ENCODE results near the gene ARF6.
"Not testable (repeated sequence)": the region's sequence is repeated elsewhere in the genome, so short reads cannot be mapped to it uniquely, and the experiment has no call there.

The ARF6 gene

DNA sequence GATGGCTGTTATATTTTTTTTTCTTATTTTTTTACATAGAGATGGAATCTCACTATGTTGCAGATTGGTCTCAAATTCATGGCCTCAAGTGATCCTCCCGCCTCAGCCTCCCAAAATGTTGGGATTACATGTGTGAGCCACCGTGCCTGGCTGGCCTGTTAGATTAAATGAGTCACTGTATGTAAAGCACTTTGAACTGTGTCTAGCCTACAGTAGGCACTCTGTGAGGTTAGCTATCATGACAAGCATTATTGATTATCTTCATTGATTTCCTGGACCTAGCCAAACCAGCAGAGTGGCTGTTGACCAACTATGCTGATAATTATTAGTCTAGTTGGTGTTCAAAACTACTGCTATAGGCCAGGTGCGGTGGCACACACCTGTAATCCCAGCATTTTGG lies 42.6 kb downstream of the ARF6 start:
- ATAC-seq = no peak
- TF ChIP-seq ESRRG (CRISPR knock-in tag; IDR thresholded peaks at IDR 0.05) (no peak), OSR1 (CRISPR knock-in tag; IDR thresholded peaks at IDR 0.05) (no peak), SNAI2 (CRISPR knock-in tag; IDR thresholded peaks at IDR 0.05) (no peak), CSDC2 (CRISPR knock-in tag; IDR thresholded peaks at IDR 0.05) (no peak), GLIS3 (CRISPR knock-in tag; IDR thresholded peaks at IDR 0.05) (no peak), PPARA (CRISPR knock-in tag; IDR thresholded peaks at IDR 0.05; ENCODE audit: borderline replicate concordance) (no peak), ZC3H10 (CRISPR knock-in tag; IDR thresholded peaks at IDR 0.05) (no peak), BACH2 (CRISPR knock-in tag; IDR thresholded peaks at IDR 0.05; ENCODE audit: borderline replicate concordance) (no peak), ARNTL (CRISPR knock-in tag; IDR thresholded peaks at IDR 0.05; ENCODE audit: borderline replicate concordance, low read depth) (no peak), ZNF8 (CRISPR knock-in tag; IDR thresholded peaks at IDR 0.05) (no peak), ISL1 (CRISPR knock-in tag; IDR thresholded peaks at IDR 0.05) (no peak)
- TF ChIP-seq, protein P1, sequence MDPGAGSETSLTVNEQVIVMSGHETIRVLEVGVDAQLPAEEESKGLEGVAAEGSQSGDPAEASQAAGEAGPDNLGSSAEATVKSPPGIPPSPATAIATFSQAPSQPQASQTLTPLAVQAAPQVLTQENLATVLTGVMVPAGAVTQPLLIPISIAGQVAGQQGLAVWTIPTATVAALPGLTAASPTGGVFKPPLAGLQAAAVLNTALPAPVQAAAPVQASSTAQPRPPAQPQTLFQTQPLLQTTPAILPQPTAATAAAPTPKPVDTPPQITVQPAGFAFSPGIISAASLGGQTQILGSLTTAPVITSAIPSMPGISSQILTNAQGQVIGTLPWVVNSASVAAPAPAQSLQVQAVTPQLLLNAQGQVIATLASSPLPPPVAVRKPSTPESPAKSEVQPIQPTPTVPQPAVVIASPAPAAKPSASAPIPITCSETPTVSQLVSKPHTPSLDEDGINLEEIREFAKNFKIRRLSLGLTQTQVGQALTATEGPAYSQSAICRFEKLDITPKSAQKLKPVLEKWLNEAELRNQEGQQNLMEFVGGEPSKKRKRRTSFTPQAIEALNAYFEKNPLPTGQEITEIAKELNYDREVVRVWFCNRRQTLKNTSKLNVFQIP (CRISPR knock-in tag; IDR thresholded peaks at IDR 0.05; ENCODE audit: borderline replicate concordance, low read depth) = no peak
- TF ChIP-seq, protein P2, sequence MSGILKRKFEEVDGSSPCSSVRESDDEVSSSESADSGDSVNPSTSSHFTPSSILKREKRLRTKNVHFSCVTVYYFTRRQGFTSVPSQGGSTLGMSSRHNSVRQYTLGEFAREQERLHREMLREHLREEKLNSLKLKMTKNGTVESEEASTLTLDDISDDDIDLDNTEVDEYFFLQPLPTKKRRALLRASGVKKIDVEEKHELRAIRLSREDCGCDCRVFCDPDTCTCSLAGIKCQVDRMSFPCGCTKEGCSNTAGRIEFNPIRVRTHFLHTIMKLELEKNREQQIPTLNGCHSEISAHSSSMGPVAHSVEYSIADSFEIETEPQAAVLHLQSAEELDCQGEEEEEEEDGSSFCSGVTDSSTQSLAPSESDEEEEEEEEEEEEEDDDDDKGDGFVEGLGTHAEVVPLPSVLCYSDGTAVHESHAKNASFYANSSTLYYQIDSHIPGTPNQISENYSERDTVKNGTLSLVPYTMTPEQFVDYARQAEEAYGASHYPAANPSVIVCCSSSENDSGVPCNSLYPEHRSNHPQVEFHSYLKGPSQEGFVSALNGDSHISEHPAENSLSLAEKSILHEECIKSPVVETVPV (CRISPR knock-in tag; IDR thresholded peaks at IDR 0.05) = no peak
- TF ChIP-seq, protein P3, sequence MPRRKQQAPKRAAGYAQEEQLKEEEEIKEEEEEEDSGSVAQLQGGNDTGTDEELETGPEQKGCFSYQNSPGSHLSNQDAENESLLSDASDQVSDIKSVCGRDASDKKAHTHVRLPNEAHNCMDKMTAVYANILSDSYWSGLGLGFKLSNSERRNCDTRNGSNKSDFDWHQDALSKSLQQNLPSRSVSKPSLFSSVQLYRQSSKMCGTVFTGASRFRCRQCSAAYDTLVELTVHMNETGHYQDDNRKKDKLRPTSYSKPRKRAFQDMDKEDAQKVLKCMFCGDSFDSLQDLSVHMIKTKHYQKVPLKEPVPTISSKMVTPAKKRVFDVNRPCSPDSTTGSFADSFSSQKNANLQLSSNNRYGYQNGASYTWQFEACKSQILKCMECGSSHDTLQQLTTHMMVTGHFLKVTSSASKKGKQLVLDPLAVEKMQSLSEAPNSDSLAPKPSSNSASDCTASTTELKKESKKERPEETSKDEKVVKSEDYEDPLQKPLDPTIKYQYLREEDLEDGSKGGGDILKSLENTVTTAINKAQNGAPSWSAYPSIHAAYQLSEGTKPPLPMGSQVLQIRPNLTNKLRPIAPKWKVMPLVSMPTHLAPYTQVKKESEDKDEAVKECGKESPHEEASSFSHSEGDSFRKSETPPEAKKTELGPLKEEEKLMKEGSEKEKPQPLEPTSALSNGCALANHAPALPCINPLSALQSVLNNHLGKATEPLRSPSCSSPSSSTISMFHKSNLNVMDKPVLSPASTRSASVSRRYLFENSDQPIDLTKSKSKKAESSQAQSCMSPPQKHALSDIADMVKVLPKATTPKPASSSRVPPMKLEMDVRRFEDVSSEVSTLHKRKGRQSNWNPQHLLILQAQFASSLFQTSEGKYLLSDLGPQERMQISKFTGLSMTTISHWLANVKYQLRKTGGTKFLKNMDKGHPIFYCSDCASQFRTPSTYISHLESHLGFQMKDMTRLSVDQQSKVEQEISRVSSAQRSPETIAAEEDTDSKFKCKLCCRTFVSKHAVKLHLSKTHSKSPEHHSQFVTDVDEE (CRISPR knock-in tag; IDR thresholded peaks at IDR 0.05) = no peak
- TF ChIP-seq, protein P4, sequence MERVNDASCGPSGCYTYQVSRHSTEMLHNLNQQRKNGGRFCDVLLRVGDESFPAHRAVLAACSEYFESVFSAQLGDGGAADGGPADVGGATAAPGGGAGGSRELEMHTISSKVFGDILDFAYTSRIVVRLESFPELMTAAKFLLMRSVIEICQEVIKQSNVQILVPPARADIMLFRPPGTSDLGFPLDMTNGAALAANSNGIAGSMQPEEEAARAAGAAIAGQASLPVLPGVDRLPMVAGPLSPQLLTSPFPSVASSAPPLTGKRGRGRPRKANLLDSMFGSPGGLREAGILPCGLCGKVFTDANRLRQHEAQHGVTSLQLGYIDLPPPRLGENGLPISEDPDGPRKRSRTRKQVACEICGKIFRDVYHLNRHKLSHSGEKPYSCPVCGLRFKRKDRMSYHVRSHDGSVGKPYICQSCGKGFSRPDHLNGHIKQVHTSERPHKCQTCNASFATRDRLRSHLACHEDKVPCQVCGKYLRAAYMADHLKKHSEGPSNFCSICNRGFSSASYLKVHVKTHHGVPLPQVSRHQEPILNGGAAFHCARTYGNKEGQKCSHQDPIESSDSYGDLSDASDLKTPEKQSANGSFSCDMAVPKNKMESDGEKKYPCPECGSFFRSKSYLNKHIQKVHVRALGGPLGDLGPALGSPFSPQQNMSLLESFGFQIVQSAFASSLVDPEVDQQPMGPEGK (CRISPR knock-in tag; IDR thresholded peaks at IDR 0.05; ENCODE audit: borderline replicate concordance) = no peak
- TF ChIP-seq, protein P5, sequence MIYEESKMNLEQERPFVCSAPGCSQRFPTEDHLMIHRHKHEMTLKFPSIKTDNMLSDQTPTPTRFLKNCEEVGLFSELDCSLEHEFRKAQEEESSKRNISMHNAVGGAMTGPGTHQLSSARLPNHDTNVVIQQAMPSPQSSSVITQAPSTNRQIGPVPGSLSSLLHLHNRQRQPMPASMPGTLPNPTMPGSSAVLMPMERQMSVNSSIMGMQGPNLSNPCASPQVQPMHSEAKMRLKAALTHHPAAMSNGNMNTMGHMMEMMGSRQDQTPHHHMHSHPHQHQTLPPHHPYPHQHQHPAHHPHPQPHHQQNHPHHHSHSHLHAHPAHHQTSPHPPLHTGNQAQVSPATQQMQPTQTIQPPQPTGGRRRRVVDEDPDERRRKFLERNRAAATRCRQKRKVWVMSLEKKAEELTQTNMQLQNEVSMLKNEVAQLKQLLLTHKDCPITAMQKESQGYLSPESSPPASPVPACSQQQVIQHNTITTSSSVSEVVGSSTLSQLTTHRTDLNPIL (CRISPR knock-in tag; IDR thresholded peaks at IDR 0.05; ENCODE audit: low read depth) = no peak

DNA sequence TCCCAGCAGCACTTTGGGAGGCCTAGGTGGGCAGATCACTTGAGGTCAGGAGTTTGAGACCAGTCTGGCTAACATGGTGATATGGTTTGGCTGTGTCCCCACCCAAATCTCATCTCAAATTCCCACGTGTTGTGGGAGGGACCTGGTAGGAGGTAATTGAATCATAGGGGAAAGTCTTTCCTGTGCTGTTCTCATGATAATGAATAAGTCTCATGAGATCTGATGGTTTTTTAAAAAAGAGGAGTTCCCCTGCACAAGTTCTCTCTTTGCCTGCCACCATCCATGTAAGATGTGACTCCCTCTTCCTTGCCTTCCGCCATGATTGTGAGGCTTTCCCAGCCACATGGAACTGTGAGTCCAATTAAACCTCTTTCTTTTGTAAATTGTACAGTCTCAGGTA lies 43.4 kb downstream of the ARF6 start:
- ATAC-seq = not testable (repeated sequence)

DNA sequence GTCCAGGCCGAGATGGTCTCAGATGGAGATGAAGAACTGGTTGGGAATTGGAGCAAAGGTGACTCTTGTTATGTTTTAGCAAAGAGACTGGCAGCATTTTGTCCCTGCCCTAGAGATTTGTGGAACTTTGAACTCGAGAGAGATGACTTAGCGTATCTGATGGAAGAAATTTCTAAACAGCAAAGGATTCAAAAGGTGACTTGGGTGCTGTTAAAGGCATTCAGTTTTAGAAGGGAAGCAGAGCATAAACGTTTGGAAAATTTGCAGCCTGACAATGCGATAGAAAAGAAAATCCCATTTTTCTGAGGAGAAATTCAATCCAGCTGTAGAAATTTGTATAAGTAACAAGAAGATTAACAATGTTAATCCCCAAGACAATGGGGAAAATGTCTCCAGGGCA lies 44.0 kb downstream of the ARF6 start:
- not testable (repeated sequence) for ATAC-seq

DNA sequence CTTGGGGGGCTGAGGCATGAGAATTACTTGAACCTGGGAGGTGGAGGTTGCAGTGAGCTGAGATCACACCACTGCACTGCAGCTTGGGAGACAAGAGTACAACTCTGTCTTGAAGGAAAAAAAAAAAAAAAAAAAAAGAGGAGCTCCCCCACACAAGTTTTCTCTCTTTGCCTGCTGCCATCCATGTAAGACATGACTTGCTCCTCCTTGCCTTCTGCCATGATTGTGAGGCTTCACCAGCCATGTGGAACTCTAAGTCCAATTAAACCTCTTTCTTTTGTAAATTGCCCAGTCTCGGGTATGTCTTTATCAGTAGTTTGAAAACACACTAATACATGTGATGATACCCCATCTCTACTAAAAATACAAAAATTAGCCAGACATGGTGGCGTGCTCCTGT lies 46.3 kb downstream of the ARF6 start:
- ATAC-seq = not testable (repeated sequence)

DNA sequence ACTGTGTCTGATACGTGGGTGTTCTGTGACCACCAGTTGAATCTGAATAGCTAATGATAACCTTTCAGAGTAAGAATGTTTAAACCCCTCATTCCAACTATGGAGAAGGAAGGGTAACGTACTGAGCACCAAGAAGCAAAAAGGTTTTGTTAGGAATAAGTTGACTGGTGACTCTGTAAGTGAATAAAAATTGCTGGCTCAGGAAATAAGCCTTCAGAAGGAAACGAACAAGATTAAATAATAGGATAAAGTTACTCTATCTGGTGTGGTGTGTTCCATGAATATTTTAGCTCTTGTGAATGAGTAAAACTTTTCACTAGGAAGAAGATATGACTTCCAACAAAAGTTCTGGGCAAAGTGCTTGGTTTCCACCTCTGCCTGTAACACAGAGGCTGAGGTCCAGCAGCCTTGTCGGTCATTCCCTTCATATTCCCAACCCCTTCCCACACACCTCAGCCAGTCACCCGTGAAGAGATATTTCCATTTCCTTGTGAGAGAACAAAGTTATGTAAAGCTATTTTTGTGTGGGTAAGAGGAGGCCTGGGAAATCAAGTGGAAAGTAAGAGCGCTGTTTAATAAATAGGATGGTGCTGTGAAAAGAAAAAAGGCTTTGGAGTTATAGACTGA lies 47.1 kb downstream of the ARF6 start:
- TF ChIP-seq ARNTL (CRISPR knock-in tag; IDR thresholded peaks at IDR 0.05; ENCODE audit: borderline replicate concordance, low read depth) (no peak), ZNF565 (CRISPR knock-in tag; conservative IDR thresholded peaks at IDR 0.05; ENCODE audit: low read depth) (no peak), ZC3H10 (CRISPR knock-in tag; IDR thresholded peaks at IDR 0.05) (no peak), ZFP3 (CRISPR knock-in tag; IDR thresholded peaks at IDR 0.05) (no peak), ZNF8 (CRISPR knock-in tag; IDR thresholded peaks at IDR 0.05) (no peak), TOX (CRISPR knock-in tag; IDR thresholded peaks at IDR 0.05; ENCODE audit: borderline replicate concordance) (no peak)
- TF ChIP-seq, protein P5 (CRISPR knock-in tag; IDR thresholded peaks at IDR 0.05; ENCODE audit: low read depth) = no peak
- ATAC-seq = no peak
